Left lung (tissue), 10 donors: ENCODE data around the gene RAP1GAP. TPM values are rescaled to one million over a fixed set of nuclear protein-coding genes. Genes with fewer than 3 reads are reported as not detected.

Source experiments
- ATAC-seq: fragments of 200-7000 bp; cut with Tn5 transposase; one replicate; pipeline ENCODE4 v1.9.1; 2020; ENCODE audit warnings: moderate library complexity
- DNase-seq, 4 donors: peaks; one replicate each; pipeline ENCODE4 v3.0.0-alpha.2; 2013 to 2020
- H3K27ac ChIP-seq, 2 donors: fragments of 200-600 bp; sonication (generic) in 1 of 2; one replicate each; pipeline versions ENCODE4 v1.5.0 to v1.8.0; 2020 to 2021
- H3K27me3 ChIP-seq, 2 donors: fragments of 200-600 bp; sonication (generic) in 1 of 2; one replicate each; pipeline versions ENCODE4 v1.5.0 to v1.8.0; 2020 to 2021
- H3K36me3 ChIP-seq, 2 donors: fragments of 200-600 bp; sonication (generic) in 1 of 2; one replicate each; pipeline versions ENCODE4 v1.5.0 to v1.8.0; 2020 to 2021
- H3K4me1 ChIP-seq, 2 donors: fragments of 200-600 bp; one replicate each; pipeline ENCODE4 v1.8.0; 2021
- H3K4me3 ChIP-seq, 2 donors: fragments of 200-600 bp; sonication (generic) in 1 of 2; one replicate each; pipeline versions ENCODE4 v1.5.0 to v1.8.0; 2020 to 2021; ENCODE audit warnings: mild to moderate bottlenecking in 1 of 2
- H3K9me3 ChIP-seq, 2 donors: fragments of 200-600 bp; sonication (generic) in 1 of 2; one replicate each; pipeline versions ENCODE4 v1.5.0 to v1.8.0; 2020 to 2021
- intact Hi-C, 2 donors: fragments of 100-400 bp; cut with DNase I; formaldehyde crosslinking; loops; one replicate each; pipeline versions ENCODE4 v1.11.2 to v1.14.2; 2022
- polyA plus RNA-seq, 6 donors: library from polyadenylated mRNA; unstranded; fragments of 120-200 nt; gene quantifications; one replicate each; pipeline ENCODE4 v1.2.1, GENCODE V29; 2013; ENCODE audit not compliant: insufficient read length in 6 of 6
- total RNA-seq, 2 donors: library from RNA; stranded (reverse); fragmentation: NEBNext Ultra II Directional; extraction: Animal tissue kit (Norgen Biotek cat#: 25700); gene quantifications; one replicate each; pipeline ENCODE4 v1.2.1, GENCODE V29; 2021
- TF ChIP-seq, protein P1 (sequence below), 2 donors: fragments of 200-600 bp; sonication (generic) in 1 of 2; IDR thresholded peaks; one replicate each; pipeline versions ENCODE4 v1.5.0 to v1.8.0; 2021; ENCODE audit warnings: antibody characterized with exemption in 2 of 2
- donor health status: DM: no; HTN: yes; CAD: no.
- donor health status: DM: no; HTN: no; CAD: no.

RAP1GAP gene
- total and polyA plus RNA-seq, 8 donors = 20.7 to 59.3 (median 45.2) TPM

GRCh38 chr1:21622466-21623315 is 46.5 kb downstream of the RAP1GAP start:
- H3K4me3 ChIP-seq = peak overlapping the region in 1 of 2 donors; percentile 15
- peaks cover 0 to 8% of the 10 kb centered on the region in 2 donors for H3K4me1 ChIP-seq
- H3K9me3 ChIP-seq = no peaks in the 10 kb centered on the region
- DNase-seq (peak in 1 of 4 donors; percentile 89), ATAC-seq (peak; percentile 66)
- peak overlapping the region; percentile 16 to 37 for H3K27ac ChIP-seq
- intact Hi-C loops = no loop called here
- TF ChIP-seq, protein P1, sequence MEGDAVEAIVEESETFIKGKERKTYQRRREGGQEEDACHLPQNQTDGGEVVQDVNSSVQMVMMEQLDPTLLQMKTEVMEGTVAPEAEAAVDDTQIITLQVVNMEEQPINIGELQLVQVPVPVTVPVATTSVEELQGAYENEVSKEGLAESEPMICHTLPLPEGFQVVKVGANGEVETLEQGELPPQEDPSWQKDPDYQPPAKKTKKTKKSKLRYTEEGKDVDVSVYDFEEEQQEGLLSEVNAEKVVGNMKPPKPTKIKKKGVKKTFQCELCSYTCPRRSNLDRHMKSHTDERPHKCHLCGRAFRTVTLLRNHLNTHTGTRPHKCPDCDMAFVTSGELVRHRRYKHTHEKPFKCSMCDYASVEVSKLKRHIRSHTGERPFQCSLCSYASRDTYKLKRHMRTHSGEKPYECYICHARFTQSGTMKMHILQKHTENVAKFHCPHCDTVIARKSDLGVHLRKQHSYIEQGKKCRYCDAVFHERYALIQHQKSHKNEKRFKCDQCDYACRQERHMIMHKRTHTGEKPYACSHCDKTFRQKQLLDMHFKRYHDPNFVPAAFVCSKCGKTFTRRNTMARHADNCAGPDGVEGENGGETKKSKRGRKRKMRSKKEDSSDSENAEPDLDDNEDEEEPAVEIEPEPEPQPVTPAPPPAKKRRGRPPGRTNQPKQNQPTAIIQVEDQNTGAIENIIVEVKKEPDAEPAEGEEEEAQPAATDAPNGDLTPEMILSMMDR (IDR thresholded peaks at IDR 0.05) = no peak
- H3K27me3 ChIP-seq = peaks cover 5 to 62% of the 10 kb centered on the region in 2 donors
- no peaks in the 10 kb centered on the region for H3K36me3 ChIP-seq

GRCh38 chr1:21621761-21622436 is 47.3 kb downstream of the RAP1GAP start:
- DNase-seq = no peak
- Histone ChIP-seq H3K4me1 (peaks cover 0 to 8% of the 10 kb centered on the region in 2 donors), H3K27me3 (peaks cover 5 to 62% of the 10 kb centered on the region in 2 donors), H3K27ac (no peak overlapping the region), H3K4me3 (peak overlapping the region; percentile 32 to 36), H3K36me3 (no peaks in the 10 kb centered on the region), H3K9me3 (no peaks in the 10 kb centered on the region)
- TF ChIP-seq, protein P1 (IDR thresholded peaks at IDR 0.05) = no peak
- intact Hi-C loops = no loop called here
- no peak for ATAC-seq

DNA sequence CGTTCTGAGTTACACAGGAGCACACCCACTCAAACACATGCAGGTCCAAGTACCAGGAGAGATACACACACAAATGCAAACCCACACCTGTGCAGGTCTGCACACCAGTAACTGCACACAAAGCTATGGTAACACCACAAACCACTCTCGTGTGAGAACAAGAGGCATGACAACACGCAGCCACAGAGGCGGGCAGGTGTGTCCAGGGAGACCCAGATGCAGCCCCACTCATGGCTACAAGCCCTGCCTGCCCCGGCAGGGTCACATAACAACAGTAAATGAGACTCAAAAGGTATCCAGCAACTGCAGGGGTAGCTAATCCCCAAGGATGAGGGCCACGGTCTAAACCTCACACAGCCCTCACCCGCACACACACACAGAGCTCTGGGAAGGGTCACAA is 48.1 kb downstream of the RAP1GAP start:
- no peaks in the 10 kb centered on the region for H3K9me3 ChIP-seq
- peaks cover 0 to 8% of the 10 kb centered on the region in 2 donors for H3K4me1 ChIP-seq
- no peak for ATAC-seq
- H3K27ac ChIP-seq = no peak overlapping the region
- H3K4me3 ChIP-seq = peak overlapping the region; percentile 32 to 36
- no peaks in the 10 kb centered on the region for H3K36me3 ChIP-seq
- DNase-seq = no peak
- intact Hi-C loops = no loop called here
- peaks cover 5 to 62% of the 10 kb centered on the region in 2 donors for H3K27me3 ChIP-seq
- TF ChIP-seq, protein P1 (IDR thresholded peaks at IDR 0.05) = no peak

- Histone ChIP-seq H3K4me3 (peak overlapping the region; percentile 4 to 32), H3K36me3 (no peaks in the 10 kb centered on the region), H3K27ac (no peak overlapping the region), H3K9me3 (no peaks in the 10 kb centered on the region), H3K4me1 (peaks cover 0 to 8% of the 10 kb centered on the region in 2 donors), H3K27me3 (peaks cover 5 to 62% of the 10 kb centered on the region in 2 donors)
- intact Hi-C loops = no loop called here
- ATAC-seq (peak; percentile 21), DNase-seq (peak in 1 of 4 donors; percentile 33)
- TF ChIP-seq, protein P1 (IDR thresholded peaks at IDR 0.05) = no peak
These were observed 48.7 kb downstream of the RAP1GAP start for GRCh38 chr1:21620496-21620895.

- no peak for ATAC-seq
- no peaks in the 10 kb centered on the region for H3K9me3 ChIP-seq
- intact Hi-C loops = no loop called here
- no peaks in the 10 kb centered on the region for H3K36me3 ChIP-seq
- H3K27me3 ChIP-seq = peaks cover 5 to 62% of the 10 kb centered on the region in 2 donors
- DNase-seq = no peak
- peaks cover 0 to 8% of the 10 kb centered on the region in 2 donors for H3K4me1 ChIP-seq
- peak overlapping the region; percentile 4 to 32 for H3K4me3 ChIP-seq
- H3K27ac ChIP-seq = no peak overlapping the region
- TF ChIP-seq, protein P1 (IDR thresholded peaks at IDR 0.05) = no peak
These were observed 49.1 kb downstream of the RAP1GAP start for GRCh38 chr1:21620011-21620410.
